ENCODE results near the gene ENTHD1. TPM values are rescaled to one million over a fixed set of nuclear protein-coding genes. Genes with fewer than 3 reads are reported as not detected.

Gene ENTHD1
- total RNA-seq, 1 experiment from 2014 or later = not detected

DNA sequence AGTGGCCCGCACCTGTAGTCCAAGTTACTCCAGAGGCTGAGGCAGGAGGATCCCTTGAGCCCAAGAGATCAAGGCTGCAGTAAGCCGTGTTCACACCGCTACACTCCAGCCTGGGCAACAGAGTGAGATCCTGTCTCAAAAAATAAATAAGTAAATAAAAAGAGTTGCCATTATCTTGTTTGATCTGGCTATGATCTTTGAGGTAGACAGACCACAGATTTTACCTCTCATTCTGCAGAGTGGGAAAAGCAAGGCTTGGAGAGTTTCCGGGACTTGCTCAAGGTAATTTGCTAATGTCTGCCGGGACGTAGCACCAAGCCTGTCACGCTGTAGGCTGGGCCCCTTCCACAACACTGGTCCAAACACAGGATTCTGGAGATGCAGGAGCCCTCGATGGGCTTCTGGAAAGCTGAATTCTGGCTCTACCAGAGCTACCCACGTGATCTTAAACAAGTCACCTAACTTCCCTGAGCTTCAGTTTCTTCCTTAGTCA lies 14.1 kb upstream of the ENTHD1 start:
- no peak overlapping the region for H3K27ac ChIP-seq (ENCODE audit: insufficient read length, low read depth, low read length)
- H2BK120ac ChIP-seq (ENCODE audit: low read depth, low read length, poor library complexity, severe bottlenecking) = no peak overlapping the region
- H3K23ac ChIP-seq (ENCODE audit: insufficient read length, low read depth, low read length) = no peak overlapping the region
- H3K79me2 ChIP-seq (ENCODE audit: insufficient read depth, low read length) = no peaks in the 10 kb centered on the region
- Mint-ChIP-seq H3K27me3 (ENCODE audit: low read depth) (peaks cover 5% of the 10 kb centered on the region; the same call in 1 of the 2 replicates), H3K9me3 (no peaks in the 10 kb centered on the region), H3K4me3 (no peak overlapping the region), H3K27ac (no peak overlapping the region), H3K36me3 (ENCODE audit: insufficient read depth in 1 of 3, low read depth in 3 of 3) (no peaks in the 10 kb centered on the region), H3K4me1 (peaks cover 9 to 16% of the 10 kb centered on the region in 2 experiments)
- no peaks in the 10 kb centered on the region for H3K79me1 ChIP-seq (ENCODE audit: insufficient read depth, low read depth, low read length, poor library complexity, severe bottlenecking)
- no peak overlapping the region for H3K18ac ChIP-seq (ENCODE audit: insufficient read length, low read depth, low read length)
- no peak overlapping the region for H3K9ac ChIP-seq (ENCODE audit: extremely low read depth, insufficient read length, low read length)
- H3K4me1 ChIP-seq (ENCODE audit: insufficient read depth, low read length) = no peaks in the 10 kb centered on the region
- no peaks in the 10 kb centered on the region for H3K27me3 ChIP-seq (ENCODE audit: insufficient read depth, low read length)
- H2BK20ac ChIP-seq (ENCODE audit: low read depth, low read length, poor library complexity, severe bottlenecking) = no peak overlapping the region
- H2AK5ac ChIP-seq (ENCODE audit: insufficient read length, low read length) = no peak overlapping the region
- no peak overlapping the region for H2BK12ac ChIP-seq (ENCODE audit: insufficient read length, low read depth, low read length)
- H3T11ph ChIP-seq (ENCODE audit: low read length) = no peak overlapping the region
- no peak overlapping the region for H3K4me2 ChIP-seq (ENCODE audit: insufficient read depth, insufficient read length, low read length)
- no peaks in the 10 kb centered on the region for H3K23me2 ChIP-seq (ENCODE audit: insufficient read length, low read depth, low read length, poor library complexity, severe bottlenecking)
- H2BK15ac ChIP-seq (ENCODE audit: low read depth, low read length) = no peak overlapping the region
- no peak overlapping the region for H3K4ac ChIP-seq (ENCODE audit: low read depth, low read length)
- no peak overlapping the region for H2AFZ ChIP-seq (ENCODE audit: low read length)
- no peaks in the 10 kb centered on the region for H4K20me1 ChIP-seq (ENCODE audit: control insufficient read depth, insufficient read depth, insufficient read length)
- H3K56ac ChIP-seq (ENCODE audit: insufficient read length, low read depth, low read length) = no peak overlapping the region
- H4K5ac ChIP-seq (ENCODE audit: insufficient read length, low read depth, low read length) = no peak overlapping the region
- H4K91ac ChIP-seq (ENCODE audit: insufficient read length, low read depth, low read length) = no peak overlapping the region
- H2BK5ac ChIP-seq (ENCODE audit: insufficient read length, low read length) = no peak overlapping the region
- no peak overlapping the region for H4K8ac ChIP-seq (replicated peaks; ENCODE audit: insufficient read length, low read depth, low read length)
- H3K9me3 ChIP-seq (ENCODE audit: control insufficient read depth, low read depth, low read length) = no peaks in the 10 kb centered on the region
- H3K14ac ChIP-seq (ENCODE audit: insufficient read depth, low read length) = no peak overlapping the region
- DNase-seq = no peak
- no CpG with 5 or more reads among the region's 9 CpGs for WGBS (ENCODE audit: extremely low coverage, insufficient read length, low lambda C conversion rate)
- TF ChIP-seq, protein P1, sequence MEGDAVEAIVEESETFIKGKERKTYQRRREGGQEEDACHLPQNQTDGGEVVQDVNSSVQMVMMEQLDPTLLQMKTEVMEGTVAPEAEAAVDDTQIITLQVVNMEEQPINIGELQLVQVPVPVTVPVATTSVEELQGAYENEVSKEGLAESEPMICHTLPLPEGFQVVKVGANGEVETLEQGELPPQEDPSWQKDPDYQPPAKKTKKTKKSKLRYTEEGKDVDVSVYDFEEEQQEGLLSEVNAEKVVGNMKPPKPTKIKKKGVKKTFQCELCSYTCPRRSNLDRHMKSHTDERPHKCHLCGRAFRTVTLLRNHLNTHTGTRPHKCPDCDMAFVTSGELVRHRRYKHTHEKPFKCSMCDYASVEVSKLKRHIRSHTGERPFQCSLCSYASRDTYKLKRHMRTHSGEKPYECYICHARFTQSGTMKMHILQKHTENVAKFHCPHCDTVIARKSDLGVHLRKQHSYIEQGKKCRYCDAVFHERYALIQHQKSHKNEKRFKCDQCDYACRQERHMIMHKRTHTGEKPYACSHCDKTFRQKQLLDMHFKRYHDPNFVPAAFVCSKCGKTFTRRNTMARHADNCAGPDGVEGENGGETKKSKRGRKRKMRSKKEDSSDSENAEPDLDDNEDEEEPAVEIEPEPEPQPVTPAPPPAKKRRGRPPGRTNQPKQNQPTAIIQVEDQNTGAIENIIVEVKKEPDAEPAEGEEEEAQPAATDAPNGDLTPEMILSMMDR (conservative IDR thresholded peaks at IDR 0.05) = no peak
